GM21576 (cell line): ENCODE results near the gene MCMBP.
"Not testable (repeated sequence)": the region's sequence is repeated elsewhere in the genome, so short reads cannot be mapped to it uniquely, and the experiment has no call there.

Experiments
- ATAC-seq: cut with Tn5 transposase; IDR thresholded peaks from one replicate; pipeline ENCODE4 v1.9.1; 2021; ENCODE audit warnings: mild to moderate bottlenecking, moderate library complexity; ENCODE audit not compliant: unreplicated experiment

The MCMBP gene

GRCh38 chr10:119831656-119832055 lies 41.0 kb downstream of the MCMBP start:
- no peak for ATAC-seq

GRCh38 chr10:119830851-119831250 lies 41.8 kb downstream of the MCMBP start:
- no peak for ATAC-seq

GRCh38 chr10:119829429-119829828 lies 43.2 kb downstream of the MCMBP start:
- ATAC-seq, result no peak

DNA sequence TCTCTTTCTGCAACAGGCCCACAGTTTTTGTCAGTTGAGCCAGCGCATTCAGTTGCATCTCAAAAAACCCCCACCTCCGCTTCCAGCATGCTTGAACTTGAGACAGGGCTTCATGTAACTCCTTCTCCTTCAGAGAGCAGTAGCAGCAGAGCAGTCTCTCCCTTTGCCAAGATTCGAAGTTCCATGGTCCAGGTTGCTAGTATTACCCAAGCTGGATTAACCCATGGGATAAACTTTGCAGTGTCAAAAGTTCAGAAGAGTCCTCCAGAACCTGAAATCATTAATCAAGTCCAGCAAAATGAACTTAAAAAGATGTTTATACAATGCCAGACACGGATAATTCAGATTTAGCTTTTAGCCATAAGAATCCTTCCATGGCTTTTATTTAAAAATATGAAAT lies 45.2 kb downstream of the MCMBP start:
- no peak for ATAC-seq

DNA sequence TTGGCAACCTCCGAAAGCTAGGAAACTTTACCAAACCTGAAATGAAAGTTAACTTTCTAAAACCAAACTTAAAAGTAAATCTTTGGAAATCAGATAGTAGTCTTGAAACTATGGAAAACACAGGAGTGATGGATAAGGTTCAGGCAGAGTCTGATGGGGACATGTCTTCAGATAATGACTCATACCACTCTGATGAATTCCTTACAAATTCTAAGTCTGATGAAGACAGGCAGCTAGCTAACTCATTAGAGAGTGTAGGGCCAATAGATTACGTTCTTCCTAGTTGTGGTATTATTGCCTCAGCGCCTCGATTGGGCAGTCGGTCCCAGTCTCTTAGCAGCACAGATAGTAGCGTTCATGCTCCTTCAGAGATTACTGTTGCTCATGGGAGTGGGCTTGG lies 45.9 kb downstream of the MCMBP start:
- no peak for ATAC-seq

DNA sequence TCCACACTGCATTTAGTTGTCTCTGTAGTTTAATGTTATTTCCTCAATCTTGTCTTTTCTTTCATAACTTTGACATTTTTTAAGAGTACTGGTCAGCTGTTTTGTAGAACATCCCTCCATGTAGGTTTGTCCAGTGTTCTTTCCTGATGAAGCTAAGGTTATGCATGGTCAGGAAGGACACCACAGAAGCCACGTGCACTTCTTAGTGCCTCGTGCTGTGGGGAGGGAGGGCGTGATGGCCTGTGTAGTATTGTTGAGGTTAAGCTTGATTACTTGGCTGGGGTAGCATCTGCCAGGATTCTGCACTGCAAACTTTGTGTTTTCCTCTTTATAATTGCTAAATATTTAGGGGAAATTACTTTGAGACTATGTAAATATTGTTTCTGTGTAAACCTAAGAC lies 48.3 kb downstream of the MCMBP start:
- ATAC-seq, result no peak

- ATAC-seq, result no peak
Measured at GRCh38 chr10:119821182-119821581, 51.5 kb downstream of the MCMBP start.

- no peak for ATAC-seq
Measured at GRCh38 chr10:119818889-119819270, 53.8 kb downstream of the MCMBP start.

DNA sequence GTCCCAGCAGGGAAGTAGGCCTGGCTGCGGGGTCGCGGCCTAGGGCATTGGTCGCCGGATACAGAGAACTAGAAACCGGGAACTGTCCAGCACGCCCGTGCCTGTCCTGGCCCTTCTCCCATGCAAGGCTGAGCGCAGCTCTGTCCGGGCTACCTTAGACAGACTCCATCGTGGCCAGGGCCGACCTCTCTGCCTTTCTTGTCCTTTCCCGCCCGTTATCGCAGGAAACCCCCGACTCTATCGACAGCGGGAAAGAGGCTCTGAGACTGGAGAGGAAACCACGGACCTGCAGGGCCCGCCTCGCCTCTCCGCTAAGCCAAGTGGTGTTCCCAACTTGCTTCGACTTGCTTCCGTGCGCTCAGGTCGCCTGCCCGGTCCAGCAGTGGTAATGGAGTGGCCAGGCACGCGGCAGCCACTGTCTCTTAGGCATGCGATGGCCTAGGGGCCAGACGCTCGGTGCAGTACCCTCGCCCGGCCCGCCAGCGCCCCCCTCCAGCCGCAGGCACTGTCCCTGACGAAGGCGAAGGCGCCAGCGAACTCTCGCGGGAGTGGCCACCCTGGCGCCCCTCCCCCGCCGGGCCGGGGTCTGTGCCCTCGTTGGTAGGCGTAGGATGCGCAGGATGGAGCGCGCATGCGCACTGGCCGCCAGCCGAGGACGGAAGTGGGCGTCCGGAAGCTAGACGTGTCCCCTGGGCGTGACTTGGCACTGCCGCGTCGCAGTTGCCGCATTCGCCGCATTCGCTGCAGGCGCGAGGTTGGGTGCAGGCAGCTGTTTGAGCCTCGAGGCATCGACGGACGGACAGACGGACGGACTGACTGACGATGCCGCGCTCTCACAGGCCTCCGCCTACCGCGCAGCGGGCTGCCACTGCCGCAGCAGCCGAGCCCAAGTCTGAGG lies 54.4 kb downstream of the MCMBP start:
- no peak for ATAC-seq

GRCh38 chr10:119815671-119816070 lies 57.0 kb downstream of the MCMBP start:
- no peak for ATAC-seq

GRCh38 chr10:119812684-119813083 lies 60.0 kb downstream of the MCMBP start:
- ATAC-seq, result no peak

DNA sequence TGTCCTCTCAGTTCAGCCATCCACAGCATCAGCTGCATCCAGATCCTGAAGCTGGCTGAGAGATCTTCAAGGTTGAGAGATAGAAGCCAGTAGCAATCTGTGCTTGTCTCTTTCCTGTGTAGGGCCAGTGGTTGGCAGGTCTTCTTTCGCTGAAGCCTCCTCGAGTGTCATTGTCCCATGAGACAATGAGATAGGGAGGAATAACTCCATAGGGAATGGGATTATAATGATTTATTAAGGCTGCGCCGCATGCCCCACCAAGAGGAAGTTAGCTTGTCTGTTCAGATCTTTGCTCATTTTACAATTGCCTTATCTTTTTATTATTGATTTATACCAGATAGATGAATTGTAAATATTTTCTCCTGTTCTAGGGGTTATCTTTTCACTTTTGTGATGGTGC lies 61.5 kb downstream of the MCMBP start:
- no peak for ATAC-seq

- no peak for ATAC-seq
Measured at GRCh38 chr10:119807960-119808697, 64.5 kb downstream of the MCMBP start.

DNA sequence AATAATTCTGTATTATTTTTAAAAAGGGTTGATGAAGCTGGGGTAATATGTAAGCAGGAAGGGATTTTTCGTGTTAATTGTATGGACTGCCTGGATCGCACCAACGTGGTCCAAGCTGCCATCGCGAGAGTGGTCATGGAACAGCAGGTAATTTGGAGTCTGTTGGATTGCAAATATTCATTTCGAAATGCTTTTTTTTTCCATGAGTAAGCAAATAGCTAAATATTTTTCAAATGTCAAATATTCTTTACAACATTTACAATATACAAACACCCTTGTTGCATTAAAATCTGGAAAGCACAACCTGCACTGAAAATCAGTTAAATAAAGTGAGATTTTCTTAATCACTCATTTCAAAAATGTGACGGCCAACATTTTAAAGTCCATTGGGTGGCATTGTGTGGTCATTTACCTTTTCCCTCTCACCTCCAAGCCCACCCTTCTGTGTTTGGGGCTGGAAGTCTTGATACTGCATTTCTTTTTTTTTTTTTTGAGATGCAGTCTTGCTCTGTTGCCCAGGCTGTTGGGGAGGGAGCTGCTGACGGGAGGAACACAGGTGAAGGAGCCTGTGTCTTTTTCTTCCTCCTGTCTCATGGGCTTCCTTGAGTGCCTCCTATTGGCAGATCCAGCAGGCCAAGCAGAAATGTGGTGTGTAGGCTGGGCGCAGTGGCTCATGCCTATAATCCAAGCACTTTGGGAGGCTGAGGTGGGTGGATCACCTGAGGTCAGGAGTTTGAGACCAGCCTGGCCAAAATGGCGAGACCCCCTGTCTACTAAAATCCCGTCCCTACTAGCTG lies 66.1 kb downstream of the MCMBP start:
- no peak for ATAC-seq

DNA sequence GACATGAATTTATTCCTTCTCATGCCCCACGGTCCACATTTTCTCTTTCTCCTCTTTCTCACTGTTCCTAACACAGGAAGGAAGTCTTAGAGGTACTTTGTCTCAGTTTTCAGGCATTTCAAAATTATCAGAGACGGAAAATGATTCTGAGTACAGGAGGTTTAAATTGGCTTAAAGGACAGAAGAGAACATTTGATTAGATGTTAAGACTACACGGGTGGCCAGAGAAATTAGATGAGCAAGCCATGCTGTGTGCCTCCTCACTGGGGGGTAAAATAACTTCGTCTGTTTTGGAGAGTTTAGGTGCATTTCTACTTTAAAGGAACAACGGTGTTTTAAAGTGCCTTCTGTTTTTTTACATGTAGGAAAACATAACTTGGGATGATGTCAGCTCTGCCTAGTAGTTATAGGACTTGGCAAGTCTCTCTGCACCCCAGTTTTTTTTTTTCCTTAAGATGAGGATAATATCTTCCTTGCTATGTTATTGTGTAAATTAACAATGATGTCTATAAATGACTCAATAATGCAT lies 66.9 kb downstream of the MCMBP start:
- ATAC-seq, result no peak

GRCh38 chr10:119803264-119803663 lies 69.4 kb downstream of the MCMBP start:
- ATAC-seq, result no peak

GRCh38 chr10:119801998-119802538 lies 70.6 kb downstream of the MCMBP start:
- peak; percentile 69 for ATAC-seq

GRCh38 chr10:119801176-119801575 lies 71.5 kb downstream of the MCMBP start:
- no peak for ATAC-seq

GRCh38 chr10:119796039-119796438 lies 76.6 kb downstream of the MCMBP start:
- no peak for ATAC-seq

DNA sequence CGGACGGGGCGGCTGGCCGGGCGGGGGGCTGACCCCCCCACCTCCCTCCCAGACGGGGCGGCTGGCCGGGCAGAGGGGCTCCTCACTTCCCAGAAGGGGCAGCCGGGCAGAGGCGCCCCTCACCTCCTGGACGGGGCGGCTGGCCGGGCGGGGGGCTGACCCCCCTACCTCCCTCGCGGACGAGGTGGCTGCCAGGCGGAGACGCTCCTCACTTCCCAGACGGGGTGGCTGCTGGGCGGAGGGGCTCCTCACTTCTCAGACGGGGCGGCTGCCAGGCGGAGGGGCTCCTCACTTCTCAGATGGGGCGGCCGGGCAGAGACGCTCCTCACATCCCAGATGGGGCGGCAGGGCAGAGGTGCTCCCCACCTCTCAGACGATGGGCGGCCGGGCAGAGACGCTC lies 77.5 kb downstream of the MCMBP start:
- not testable (repeated sequence) for ATAC-seq
